ENCODE measurements around the gene DRD2.

The DRD2 gene

GRCh38 chr11:113444502-113445123 is 30.6 kb downstream of the DRD2 start:
- no peak for DNase-seq (ENCODE audit: low spot score)

GRCh38 chr11:113440816-113441215 is 34.4 kb downstream of the DRD2 start:
- no peak for DNase-seq (ENCODE audit: low spot score)

DNA sequence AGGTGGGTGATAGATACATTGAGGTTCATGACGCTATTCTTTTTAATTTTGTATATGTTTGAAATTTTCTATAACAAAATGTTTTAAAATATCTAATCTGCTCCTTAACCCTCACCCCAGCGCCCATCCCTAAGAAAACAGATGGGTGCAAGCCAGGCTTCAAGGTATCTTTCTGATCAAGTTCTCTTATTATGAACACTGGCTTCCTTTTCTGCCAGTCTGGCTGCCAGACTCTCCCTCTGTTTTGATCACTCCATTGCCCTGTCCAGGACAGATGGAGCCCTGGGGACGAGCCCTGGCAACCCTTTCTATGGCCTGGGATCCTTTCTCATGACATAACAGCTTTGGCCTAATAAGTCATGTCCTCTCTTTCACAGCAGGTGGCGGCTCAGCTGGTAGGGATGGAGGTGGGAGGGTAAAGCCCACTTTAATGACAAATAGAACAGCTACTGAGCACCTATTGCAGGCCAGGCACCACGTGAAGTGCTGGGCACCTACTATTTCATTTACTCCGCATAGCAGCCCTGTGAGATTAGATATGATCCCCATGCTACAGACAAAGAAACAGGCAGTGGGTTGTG is 38.4 kb downstream of the DRD2 start:
- no peak for DNase-seq (ENCODE audit: low spot score)

- DNase-seq (ENCODE audit: low spot score), result peak; percentile 14
These were observed 39.8 kb downstream of the DRD2 start for GRCh38 chr11:113435190-113435968.

- DNase-seq (ENCODE audit: low spot score), result no peak
These were observed 43.5 kb downstream of the DRD2 start for GRCh38 chr11:113431746-113432145.

DNA sequence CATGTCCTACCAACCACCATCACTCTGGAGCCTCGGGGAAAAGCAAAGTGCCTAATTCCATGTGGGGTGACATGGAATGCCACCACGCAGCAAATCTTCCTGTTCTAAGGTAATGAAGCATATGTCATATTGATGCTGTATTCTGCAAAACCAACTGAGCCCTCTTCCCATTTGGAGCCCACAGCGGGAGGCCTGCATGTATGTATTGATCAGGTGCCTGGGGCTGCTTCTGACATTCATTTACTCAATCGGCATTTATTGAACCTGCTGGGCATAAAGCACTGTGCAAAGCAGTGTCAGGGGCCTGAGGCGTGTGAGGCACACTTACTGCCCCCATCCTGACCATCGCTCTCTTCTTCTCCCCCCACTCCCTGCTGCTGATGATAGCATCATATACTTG is 48.5 kb downstream of the DRD2 start:
- DNase-seq (ENCODE audit: low spot score), result no peak

DNA sequence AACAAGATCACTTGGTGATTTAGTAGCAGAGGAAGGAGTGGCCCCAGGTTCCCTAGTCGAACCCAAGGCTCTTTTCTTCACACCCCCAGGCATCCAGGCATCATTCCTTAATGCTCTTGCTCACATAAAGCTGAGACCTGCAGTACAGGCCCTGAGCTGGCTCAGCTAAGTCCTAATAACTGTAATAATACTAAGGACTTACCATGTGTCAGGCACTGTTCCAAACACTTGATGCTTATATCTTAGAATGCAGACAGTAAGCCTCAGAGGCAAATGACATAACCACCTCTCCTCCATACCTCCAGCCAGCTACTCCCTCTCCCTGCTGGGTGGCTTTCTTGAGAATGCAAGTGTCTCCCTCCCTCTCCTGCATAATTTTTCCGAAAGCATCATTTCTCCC is 54.4 kb downstream of the DRD2 start:
- DNase-seq (ENCODE audit: low spot score), result no peak

- no peak for DNase-seq (ENCODE audit: low spot score)
These were observed 55.7 kb downstream of the DRD2 start for GRCh38 chr11:113419454-113420003.

DNA sequence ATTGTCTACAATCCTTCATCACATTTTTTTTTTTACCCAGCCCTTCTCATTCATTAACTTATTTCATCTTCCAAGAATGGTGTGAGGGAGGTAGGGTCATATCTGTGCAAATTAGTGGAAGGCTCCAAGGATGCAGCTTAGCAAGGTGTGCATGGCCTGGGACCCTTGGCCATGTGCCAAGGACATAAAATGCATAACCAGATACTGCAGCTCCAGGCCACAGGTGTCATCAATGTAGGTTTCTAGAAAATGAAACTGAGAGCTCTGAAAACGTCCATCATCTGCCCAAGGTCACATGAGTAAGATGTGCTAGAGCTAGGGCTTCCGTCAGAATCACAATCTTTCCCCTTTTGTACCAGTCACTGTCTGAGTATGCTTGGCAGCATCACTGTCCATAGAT is 57.8 kb downstream of the DRD2 start:
- DNase-seq (ENCODE audit: low spot score), result no peak

DNA sequence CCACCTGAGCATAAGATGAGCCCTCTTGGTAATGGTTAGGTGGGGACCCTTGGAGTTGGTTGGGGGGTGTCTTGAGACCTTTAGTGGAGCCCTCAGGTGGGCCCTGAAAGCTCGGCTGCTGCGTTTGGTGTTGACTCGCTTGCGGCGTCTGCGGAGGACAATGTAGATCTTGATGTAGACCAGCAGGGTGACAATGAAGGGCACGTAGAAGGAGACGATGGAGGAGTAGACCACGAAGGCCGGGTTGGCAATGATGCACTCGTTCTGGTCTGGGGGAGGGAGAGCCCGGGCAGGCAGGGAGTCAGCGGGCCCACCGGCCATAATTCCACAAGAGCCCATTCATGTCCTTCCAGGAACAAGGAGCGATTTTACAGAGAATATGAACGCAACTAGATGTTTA is 59.9 kb downstream of the DRD2 start:
- no peak for DNase-seq (ENCODE audit: low spot score)

GRCh38 chr11:113412675-113413074 is 62.5 kb downstream of the DRD2 start:
- DNase-seq (ENCODE audit: low spot score), result no peak

DNA sequence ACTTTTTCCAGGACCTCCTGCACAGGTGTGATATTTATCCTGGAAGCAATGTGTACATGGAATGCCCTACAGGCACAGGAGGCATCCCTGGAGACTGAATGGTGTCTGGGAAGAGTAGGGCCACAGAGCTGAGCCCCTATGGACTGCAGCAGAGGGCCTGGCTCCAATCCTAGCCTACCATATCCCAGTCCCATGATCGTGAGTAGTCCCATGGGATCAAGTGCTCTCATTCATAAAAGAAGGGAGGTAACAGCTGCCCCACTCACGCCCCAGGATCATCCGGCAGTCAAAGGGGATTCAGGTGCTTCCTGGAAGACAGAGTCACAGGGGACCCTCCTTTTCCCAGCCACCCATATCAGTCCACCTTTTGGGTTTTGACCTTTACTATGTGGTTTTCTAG is 63.7 kb downstream of the DRD2 start:
- DNase-seq (ENCODE audit: low spot score), result no peak

DNA sequence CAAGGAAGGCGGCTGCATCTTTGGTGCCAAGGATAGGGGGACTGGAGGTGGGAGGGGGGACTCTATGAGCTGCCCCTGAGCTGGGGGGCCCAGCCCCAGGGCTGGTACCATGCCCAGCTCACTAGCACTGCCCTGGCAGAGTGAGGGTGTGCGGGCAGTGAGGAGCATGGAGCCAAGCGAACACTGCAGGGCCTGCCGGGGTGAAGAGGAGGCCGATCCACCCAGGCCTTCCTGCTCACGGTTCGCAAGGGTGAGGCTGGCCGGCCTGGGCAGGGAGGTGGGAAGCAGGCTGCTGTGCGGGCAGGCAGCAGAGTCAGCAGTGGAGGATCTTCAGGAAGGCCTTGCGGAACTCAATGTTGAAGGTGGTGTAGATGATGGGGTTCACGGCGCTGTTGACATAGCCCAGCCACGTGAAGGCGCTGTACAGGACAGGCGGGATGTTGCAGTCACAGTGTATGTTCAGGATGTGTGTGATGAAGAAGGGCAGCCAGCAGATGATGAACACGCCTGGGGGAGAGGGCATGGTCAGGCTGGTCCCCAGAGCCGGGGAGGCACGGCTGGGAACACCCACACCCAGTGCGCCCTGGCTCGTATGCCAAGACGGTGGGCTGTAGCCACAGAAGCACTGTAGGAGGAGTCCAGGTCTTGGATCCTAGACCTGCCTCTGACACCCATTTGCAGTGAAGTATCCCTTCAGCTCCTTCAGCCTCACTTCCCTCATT is 64.6 kb downstream of the DRD2 start:
- no peak for DNase-seq (ENCODE audit: low spot score)

GRCh38 chr11:113409526-113409925 is 65.7 kb downstream of the DRD2 start:
- no peak for DNase-seq (ENCODE audit: low spot score)

DNA sequence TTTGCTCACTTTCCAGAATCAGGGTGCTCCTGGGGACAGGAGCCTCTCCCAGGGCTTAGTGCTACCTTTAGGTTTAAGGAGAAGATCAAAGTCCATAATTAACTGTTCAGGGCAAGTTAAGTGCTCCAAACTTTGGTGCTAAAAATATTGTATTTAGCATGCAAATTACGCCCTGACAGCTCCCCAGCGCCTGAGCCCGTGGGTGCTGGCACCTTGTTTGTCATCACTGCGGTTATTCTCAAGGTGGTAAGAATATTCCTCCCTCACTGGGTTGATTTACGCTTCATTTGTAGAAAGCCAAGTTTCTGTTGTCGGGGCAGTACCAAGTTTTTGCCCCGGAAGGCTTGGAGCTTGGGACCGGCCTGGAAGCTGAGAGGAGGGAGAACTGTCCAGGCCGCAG is 66.3 kb downstream of the DRD2 start:
- no peak for DNase-seq (ENCODE audit: low spot score)

DNA sequence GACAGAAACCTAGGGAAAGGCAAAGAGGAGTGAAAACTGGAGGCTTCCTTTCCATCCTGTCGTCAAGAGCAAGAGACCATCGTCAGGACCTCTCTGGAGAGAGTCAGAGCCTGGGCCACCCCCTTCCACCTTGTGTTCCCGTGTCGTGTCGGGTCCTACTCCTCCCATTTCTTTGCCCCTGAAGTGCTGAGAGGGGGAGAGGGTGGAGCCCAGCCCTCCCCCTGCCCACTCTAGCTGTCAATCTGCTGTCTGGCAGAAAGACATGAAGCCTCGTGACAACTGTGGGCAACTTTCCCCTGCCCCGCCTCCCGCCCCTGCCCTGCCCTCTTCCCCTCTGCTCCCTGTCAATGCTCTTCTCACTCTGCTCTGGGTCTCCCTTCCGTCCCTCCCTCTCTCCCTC is 67.0 kb downstream of the DRD2 start:
- DNase-seq (ENCODE audit: low spot score), result no peak

- no peak for DNase-seq (ENCODE audit: low spot score)
These were observed 68.0 kb downstream of the DRD2 start for GRCh38 chr11:113407163-113407562.

DNA sequence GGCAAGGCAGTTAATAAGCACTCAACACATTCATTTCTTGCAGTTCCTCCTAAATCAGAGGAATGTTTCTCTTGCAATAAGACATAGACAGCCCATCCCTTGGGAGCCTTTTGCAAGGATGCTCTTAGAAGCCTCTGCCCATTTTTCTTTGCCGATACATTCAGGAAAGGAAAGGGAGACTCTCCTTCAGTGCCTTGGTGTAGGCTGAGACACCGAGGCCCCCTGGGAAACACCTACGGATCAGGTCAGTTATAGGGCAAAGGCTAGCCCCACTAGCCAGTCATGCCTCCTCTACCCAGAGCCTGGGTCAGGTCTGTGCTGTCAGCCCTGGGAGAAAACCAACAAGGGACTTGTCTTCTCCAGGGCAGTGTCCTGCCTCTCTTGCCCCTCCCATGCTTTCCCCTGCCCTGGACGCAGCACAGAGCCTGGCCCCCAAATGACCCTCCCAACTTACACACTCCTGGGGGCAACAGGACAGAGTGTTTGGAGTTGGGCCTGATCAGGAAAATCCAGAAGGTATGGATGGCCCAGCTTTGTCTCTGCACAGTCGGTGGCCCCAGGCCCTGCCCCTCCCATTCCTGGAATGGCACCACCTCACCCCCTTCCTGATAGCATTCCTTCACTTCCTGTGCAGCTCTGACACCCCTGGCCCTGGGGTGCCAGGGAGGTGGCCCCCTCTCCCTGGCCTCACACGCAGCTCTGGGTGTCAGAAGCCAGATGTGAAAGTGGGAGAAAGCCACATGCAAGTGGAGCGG is 69.3 kb downstream of the DRD2 start:
- no peak for DNase-seq (ENCODE audit: low spot score)

DNA sequence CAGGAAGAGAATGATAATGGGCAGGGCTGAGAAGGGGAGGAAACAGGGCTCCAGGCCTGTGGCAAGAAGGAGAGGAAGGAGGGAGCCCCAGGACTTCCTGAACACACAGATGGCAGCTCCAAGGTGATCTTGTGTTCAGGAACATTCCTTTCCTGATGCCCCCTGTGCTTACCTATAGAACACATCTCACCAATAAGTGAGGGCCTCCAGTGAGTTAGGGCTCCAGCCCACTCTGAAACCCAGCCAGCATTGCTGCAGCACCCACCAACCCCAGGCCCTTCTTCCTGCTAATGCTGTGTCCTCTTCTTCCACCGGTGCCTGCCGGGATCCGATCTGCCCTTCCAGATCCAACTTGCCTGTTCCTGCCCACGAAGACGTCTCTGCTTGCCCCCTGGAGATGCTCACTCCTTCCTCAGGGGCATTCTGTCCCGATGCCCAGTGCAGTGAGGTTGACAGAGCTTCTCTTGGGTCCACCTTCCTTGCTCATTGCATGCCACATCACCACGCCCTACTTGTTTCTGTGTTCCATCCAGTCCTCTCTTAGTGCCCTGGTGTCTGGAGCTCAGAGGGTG is 70.3 kb downstream of the DRD2 start:
- DNase-seq (ENCODE audit: low spot score), result no peak

DNA sequence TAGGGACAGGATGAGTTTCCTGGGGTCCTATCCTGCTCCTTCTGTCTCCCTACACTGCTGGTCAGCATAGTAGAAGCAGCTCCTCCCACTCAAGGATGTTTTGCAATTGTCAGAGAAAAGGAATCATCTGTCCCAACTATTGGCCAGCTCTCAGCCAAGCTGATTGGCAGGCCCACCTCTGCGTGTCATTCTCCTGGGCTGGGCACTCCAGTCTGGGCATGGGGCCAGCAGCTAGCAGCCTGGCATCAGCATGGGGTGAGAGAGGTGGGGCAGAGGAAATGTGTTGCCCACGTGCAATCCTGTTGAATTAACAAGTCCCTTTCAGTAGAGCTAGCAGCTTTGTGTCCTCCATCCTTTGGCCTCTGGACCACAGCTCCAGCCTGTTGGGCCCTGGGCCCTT is 73.5 kb downstream of the DRD2 start:
- peak; percentile 72 for DNase-seq (ENCODE audit: low spot score)

GRCh38 chr11:113400631-113401230 is 74.5 kb downstream of the DRD2 start:
- no peak for DNase-seq (ENCODE audit: low spot score)

All from Ammon's horn (tissue), 1 donor.